NCI-H128 (cell line): ENCODE measurements around the gene RBM47.
"Not testable (repeated sequence)": the region's sequence is repeated elsewhere in the genome, so short reads cannot be mapped to it uniquely, and the experiment has no call there.

ENCODE experiments used
- DNase-seq: peaks from one replicate; lab custom pipeline; 2025; ENCODE audit not compliant: unreplicated experiment; lab: John Stamatoyannopoulos, UW

RBM47 gene

DNA sequence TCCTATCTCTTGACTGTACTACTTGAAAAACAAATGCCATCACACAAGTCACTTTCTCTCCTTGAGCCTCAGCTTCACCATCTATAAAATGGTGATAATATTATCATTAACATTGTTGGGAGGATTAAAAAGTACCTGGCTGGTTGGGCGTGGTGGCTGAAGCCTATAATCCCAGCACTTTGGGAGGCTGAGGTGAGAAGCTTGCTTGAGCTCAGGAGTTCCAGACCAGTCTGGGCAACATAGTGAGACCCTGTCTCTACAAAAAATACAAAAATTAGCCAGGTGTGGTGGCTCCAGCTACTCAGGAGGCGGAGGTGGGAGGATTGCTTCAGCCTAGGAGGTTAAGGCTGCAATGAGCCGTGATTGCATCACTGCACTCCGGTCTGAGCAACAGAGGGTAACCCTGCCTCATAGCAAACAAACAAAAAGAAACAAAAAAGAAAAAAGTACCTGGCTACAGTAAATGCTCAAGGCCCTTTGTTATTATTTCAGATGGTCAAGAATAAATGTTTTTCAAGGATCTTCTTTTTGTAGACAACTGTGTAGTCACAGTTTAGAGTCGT lies 174.2 kb downstream of the RBM47 start:
- DNase-seq, result no peak

DNA sequence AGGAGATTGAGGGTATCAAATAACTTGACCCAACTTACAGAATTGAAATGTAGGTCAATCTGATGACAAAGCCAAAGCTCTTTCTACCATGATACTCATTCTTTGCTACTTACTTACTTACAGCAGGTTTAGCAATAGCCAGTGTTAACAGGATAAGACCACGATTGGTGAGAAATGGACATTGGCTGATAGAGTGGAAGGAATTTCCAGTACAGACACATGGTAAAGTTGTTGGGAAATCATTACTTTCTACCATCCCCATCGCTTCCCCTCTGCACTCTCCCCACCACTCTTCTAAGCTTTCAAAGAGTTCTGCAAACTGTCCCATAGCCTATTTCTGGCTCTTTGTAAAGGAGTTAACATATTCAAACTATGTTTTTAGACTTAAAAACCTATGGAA lies 174.8 kb downstream of the RBM47 start:
- no peak for DNase-seq

DNA sequence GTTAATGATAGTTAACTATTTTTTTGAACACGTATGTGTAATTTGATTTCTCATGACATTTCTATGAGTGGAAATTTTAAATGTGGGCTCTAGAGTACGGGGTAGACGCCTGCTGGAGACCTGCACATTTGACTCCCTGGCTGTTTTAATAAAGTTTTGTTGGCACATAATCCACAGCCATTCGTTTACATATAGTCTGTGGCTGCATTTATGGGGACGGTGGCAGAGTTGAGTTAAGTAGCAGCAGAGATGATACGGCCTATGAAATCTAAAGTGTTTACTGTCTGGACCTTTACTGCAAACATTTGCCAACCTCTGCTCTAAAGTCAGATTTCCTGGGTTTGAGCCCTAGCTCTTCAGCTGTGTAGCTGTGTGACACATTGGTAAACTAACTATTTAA lies 175.8 kb downstream of the RBM47 start:
- no peak for DNase-seq

DNA sequence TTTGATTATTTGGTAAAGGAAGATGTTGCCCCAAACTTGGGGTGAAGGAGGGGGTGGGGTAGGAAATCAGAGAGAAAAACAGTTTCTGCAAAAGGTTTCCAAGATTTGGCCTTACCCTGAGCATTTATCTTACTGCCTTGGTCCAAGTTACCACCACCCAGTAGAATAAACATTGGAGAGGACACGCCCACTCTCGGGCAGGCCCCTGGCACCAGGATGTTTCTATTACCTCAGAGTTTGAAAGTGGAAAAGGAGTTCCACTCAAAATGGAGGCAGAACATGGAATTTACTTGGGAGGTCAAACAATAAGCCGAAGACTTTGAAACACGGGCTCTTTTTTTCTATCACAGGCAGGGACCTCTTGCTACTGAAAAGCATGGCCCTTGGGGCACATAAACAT lies 180.8 kb downstream of the RBM47 start:
- DNase-seq, result no peak

DNA sequence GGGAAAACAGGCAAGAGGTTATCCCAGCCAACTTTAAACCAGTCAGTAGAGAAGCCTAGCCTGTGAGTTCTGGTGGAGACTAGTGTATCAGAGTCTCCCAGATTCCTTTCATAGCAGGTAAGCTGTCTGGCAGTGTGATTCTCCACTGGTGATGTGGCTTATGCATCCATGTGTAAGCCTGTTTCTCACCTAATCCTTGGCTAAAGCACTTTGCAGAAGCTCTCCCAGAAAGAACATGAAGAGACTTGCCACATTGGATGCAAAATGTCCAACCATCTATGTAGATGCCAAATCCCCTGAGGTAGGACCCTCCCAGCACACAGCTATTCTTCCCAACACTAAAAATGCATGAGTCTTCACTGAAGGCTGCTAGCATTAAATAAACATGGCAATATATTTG lies 182.8 kb downstream of the RBM47 start:
- no peak for DNase-seq

DNA sequence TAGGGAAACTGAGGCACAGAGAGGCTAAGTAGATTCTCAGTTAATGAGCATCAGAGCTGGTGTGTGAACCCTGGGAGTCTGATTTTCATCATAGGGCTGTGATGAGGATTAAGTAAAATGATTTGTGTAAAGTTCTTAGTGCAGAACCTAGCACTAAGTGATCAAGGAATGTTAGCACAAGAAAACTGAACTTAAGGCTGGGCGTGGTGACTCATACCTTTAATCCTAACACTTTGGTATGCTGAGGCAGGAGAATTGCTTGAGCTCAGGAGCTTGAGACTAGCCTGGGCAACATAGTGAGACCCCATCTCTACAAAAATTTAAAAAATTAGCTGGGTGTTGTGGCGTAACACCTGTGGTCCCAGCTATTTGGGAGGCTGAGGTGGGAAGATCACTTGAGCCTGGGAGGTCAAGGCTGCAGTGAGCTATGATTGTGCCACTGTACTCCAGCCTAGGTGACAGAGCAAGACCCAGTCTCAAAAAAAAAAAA lies 183.4 kb downstream of the RBM47 start:
- DNase-seq, result not testable (repeated sequence)

DNA sequence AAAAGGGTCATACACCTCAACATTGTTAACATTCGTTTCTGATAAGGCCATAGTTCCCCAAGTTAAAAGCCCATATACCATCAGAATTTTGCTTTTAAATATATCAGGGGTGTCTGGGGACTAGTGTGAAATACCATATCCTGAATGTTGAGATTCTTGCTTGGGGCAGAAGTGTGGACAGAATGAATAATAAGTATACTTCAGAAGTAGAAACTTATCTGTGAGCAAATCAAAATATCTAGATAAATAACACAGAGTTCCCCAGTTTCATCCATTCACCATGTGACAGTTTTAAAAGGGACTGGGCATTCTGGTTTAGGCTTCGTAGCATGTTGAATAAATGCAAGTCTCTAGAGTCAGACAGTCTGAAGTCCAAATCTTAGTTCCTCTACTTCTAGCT lies 184.0 kb downstream of the RBM47 start:
- DNase-seq, result no peak

DNA sequence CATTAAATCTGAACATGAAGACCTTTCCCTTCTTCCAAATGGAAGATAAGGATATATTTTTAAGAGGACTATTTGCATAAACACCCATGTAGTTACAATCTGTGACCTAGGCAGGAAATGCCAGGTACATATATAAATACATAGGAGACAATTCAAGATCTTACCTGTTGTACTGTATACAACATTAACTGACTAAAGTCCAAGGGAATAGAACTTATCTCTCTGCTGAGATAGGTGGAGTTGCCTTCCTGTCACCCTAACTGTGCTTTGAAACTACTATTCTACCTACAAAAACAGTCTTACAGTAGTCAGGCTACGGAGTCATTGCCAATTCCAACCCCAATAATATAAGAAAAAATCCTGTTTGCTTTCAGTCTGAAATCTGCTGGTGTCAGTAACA lies 188.2 kb downstream of the RBM47 start:
- DNase-seq, result no peak

DNA sequence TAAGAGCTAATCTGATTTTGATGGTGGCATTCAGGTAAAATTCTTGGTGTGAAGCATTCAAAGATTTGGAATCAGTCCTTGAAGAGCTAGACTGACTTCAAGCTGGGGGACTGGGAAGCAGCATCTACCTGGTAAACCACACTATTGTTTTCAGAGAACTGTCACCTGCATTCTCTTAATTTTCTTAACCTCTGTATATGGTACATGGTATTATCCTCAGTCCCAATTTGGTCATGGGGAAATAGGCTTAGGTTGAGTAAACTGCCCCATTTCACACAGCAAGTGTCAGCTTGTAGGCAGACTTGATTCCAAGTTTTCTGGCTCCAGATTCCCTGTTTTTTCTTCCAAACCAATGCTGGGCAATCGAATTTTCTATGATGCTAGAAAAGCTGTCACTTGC lies 190.1 kb downstream of the RBM47 start:
- DNase-seq, result no peak

DNA sequence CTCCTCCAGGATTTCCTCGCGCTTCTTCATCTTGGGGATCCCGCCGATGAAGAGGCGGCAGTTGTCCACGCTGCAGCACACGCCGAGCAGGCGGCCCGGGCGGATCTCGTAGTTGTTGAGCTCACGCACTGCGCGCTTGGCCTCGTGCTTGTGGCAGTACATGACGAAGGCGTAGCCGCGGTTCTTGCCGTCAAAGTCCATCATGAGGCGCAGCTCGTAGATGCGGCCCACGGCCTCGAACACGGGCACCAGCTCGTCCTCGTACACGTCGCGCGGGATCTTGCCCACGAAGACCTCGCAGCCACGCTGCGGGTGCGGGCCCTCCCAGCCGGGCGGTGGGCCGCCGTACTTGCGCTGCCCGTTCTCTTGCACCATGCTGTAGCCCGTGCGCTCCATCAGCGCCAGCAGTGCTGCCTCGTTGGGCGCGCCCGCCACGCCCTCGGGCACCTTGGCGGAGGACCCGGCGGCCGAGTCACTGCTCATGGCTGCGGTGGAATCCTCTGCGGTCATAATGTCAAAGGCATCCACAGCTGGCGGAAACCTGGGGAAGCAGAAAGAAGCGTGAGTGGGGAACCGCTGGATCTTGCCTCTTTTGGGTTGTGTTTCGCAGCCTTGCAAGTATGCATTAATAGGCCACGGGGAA lies 191.2 kb downstream of the RBM47 start:
- no peak for DNase-seq

DNA sequence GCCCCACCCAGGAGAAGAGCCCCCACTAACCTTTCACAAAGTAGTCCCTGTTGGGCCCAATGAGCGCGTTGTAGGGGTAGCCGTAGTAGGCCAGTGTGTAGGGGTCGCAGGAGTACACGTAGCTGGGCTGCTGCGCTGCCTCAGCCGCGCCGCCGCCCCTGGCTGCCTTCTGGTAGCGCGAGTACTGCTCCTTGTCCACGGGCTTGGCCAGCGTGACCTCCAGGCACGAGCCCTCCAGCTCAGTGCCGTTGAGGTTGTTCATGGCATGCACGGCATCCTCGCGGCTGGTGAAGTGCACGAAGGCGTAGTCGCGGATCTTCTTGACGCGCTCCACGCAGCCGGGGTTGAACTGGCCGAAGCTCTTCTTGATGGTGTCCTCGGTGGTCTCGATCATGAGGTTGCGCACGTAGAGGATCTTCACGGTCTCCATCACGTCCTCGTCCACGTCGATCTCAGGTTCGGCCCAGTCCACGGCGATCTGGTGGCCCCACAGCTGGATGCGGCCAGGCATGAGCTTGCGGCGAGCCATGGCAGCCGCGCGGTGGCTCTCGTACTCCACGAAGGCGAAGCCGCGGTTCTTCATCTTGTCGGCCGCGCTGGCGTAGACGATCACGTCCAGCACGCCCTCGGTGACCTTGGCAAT lies 191.8 kb downstream of the RBM47 start:
- DNase-seq, result no peak

DNA sequence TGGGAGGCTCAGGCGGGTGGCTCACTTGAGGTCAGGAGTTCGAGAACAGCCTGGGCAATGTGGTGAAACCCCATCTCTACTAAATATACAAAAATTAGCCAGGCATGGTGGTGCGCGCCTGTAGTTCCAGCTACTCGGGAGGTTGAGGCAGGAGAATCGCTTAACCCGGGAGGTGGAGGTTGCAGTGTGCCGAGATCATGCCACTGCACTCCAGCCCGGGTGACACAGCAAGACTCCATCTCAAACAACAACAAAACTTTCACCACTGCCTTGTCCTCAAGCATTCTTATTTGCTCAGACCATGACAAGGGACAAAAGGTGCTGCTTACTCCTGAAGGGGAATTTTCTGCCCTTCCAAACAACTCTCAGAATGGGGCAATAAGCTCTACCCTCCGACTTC lies 194.4 kb downstream of the RBM47 start:
- not testable (repeated sequence) for DNase-seq

DNA sequence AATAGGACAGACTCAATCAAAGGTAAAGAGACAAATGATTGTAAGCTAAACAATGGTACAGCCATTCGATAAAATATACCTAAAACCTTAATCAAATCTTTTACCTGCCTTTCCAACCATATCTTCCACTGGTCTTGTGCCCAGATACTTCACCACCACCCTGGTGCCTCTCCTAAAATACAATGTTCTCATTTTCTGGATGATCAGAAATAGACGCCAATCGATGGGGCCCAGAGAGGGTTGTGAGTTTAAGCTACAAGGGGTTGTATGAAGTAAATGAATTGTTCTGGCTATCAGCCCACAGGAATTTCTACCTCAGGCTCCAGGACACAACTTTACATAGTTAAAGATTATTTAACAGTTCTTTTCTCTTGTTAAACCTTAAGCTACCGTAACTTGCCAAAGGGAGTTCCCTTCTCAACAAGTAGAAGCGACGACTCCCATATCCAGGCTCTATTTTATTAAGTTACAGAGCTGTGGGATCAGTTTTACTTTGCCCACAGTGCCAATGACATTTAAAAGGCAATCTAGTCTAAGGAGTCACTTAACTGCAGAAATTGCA lies 195.5 kb downstream of the RBM47 start:
- no peak for DNase-seq

DNA sequence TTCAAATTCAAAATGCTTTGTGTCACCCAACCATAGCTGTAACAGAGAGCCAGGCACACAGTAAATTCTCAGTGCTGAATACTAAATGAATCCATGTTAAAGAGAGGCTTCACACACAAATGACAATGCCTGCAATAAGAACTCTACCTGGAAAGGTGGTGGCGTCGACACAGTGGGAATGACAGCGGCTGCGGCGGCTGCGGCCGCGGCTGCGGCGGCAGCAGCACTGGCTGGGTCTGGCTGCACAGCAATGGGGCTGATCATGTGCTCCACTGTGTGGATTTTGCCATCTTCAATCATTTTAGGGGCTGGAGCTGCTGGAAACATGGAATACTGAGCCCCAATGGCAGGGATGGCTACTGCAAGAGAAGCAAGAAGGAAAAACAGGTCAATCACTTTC lies 197.2 kb downstream of the RBM47 start:
- no peak for DNase-seq

DNA sequence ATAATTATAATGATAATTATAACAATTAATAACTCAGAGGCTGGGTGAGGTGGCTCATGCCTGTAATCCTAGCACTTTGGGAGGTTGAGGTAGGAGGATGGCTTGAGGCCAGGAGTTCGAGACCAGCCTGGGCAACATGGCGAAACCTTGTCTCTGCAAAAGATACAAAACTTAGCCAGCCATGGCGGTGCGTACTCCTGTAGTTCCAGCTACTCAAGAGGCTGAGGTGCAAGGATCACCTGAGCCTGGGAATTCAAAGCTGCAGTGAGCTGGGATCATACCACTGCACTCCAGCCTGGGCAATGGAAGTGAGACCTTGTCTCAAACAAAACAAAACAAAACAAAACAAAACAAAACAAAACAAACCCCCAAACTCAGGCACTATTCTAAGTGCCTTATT lies 201.8 kb downstream of the RBM47 start:
- not testable (repeated sequence) for DNase-seq

DNA sequence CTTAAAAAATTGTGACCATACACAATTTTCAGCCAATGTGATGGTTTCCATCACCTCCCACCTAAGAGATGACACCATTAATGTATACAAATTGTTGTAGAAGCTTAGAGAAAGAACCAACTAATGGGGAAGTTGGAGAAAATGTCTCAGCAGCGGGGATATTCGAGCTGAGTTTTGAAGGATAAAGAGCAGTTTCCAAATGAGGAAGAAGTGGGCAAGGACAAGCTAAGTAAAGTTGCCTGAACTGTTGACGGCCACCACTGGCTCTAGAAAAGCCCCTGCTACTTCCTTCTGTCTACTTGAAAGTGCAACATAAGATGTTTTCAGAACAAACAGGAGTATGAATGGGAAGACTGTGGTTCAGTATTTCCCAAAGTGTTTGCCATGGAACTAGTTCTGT lies 202.5 kb downstream of the RBM47 start:
- no peak for DNase-seq

DNA sequence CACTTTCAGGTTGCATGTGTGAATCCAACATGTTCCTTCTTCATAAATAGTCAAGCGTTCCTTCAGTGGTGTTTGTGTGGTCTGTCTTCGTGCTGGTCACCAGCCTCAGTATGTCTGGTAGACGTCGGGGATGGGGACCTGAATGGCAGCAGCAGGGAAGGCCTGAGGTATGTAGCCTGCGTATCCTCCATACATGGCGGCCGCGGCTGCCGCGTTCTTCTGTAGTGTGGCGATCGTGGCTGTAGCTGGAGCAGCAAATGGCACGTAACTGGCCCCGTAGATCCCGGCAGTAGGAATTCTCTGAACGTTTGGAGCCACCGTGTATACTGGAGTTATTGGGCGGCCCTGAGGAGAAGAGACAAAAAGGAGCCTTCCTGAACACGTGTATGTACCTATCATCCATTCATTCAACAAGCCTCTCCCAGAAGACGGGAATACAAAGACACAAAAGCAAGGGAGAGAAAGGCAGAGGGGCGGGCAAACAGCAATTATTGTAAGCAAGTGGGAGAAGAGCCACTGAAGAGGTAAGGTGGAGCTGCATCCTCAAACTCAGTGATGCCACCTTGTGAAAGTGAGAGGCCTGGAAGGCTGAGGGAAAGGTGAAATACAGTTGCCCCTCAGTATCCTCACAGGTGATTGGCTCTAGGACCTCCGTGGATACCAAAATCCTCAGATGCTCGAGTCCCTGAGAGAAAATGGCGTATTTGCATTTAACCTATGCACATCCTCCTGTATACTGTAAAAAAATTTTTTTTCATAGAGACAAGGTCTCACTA lies 203.7 kb downstream of the RBM47 start:
- DNase-seq, result no peak

DNA sequence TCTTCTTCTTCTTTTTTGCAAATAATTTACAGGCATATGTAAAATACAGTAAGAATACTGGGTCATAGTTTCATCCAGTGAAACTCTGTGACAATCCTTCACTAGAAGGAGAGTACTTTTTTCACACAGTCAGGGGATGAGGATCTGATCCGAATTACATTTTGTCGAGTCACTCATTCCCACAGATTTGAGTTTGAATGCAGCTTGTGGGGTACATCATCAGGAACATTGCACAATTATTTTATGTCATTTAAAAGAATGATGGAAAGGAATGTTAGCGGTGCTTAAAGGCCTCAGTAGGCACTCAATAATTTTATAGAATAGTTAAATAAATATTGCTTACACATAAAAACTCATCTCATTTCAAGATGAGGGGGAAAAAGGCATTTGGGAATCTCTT lies 205.9 kb downstream of the RBM47 start:
- no peak for DNase-seq

DNA sequence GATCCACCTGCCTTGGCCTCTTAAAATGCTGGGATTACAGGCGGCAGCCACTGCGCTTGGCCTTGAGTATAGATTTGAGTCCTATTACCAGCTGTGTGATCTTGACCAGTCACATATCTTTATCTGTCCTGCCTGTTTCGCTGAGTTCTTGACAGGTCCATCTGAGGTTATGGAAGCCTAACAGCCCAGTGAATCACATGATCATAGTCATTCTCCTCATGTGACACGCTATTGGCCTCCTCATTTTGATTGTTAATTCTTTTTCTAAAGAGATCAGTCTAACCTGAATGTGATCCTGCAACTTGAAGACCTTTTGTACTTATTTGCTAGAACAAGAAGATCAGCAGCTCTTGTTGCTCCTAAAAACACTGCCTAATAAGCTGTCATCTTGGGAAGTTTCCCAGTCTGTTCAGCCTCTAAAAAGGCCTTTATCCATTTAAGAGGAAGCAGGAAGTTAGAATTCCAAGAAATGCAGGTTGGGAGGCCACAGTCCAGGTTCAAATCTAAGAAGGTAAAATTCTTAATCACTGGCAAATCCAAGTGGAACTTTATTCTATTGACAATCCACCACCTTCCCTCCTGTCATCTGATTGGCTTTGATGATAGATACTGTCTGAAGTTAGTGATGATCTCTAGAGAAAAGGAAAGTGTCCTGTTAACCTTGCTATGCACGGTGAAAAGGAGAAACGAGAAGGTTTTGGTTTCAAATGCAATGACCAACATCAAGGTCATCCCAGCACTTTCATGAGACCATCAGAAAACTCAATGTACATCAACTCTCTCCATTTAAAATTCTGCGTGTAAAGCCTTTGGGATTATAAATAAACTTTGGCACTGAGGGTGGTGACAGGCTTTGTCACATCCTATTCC lies 207.6 kb downstream of the RBM47 start:
- DNase-seq, result no peak

DNA sequence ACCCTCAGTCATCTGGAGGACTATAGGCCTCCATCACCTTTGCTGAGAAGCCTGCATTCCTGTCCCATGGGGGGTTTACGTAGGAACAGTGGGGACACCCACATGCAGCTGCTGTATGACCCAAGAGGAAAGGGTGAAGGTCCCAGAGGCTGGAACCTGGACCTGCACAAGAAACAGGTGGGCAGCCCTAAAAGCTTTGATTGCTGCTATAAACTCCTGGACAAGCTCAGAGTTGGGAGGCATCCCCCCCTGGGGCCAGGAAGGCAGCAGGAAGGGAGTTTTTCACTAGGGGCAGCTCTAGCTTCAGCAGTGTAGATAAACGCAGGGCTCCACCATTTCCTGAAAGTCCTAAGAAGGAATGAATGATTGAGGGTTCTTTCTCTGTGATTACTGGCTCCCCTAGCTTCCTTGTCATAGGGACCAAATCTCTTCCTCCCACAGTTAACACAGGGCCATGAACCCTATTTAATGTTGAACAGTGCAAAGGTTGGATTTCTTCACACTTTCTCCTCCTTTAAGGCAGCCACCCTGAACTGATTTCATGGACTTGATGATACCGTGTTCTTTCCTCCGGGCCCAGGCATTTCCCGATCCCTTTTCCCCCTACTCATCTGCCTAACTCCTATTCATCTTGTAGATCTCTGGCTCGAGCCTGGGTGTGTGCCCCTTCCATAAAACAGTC lies 210.3 kb downstream of the RBM47 start:
- no peak for DNase-seq
